Lower leg skin (tissue), 4 donors: Measurements from ENCODE around the gene TUBD1. TPM values are rescaled to one million over a fixed set of nuclear protein-coding genes. Genes with fewer than 3 reads are reported as not detected.

Experiments used
- DNase-seq, 2 donors: peaks; one replicate each; pipeline ENCODE4 v3.0.0-alpha.2; 2019; ENCODE audit warnings: low spot score in 2 of 2
- H3K4me3 ChIP-seq: fragments of 200-600 bp; sonication (generic); 2 replicates; pipeline ENCODE4 v1.5.1; 2017; ENCODE audit warnings: mild to moderate bottlenecking, low read depth; ENCODE audit not compliant: poor library complexity, severe bottlenecking
- POLR2A ChIP-seq, 2 donors: fragments of 450-650 bp; IDR thresholded peaks; one replicate each; pipeline ENCODE4 v1.6.1; 2016 to 2017; ENCODE audit warnings: antibody characterized with exemption in 2 of 2, mild to moderate bottlenecking in 1 of 2, moderate library complexity in 1 of 2
- WGBS, 2 donors: methylation state at CpG; one replicate each; pipeline ENCODE4 v1.1.5; 2018; 5-methylcytosine and 5-hydroxymethylcytosine counted together
- intact Hi-C: fragments of 100-400 bp; cut with DNase I; formaldehyde crosslinking; loops from one replicate; pipeline ENCODE4 v1.15.0; 2023; ENCODE audit warnings: low total_unique reads
- total RNA-seq, 4 donors: library from RNA; depleted of rRNA; stranded (reverse); fragments of >200 nt; gene quantifications; one replicate each; pipeline ENCODE4 v1.1.0, GENCODE V29; 2016
- TF ChIP-seq, protein P1 (sequence below), 3 donors: fragments of 450-650 bp; IDR thresholded peaks; one replicate each; pipeline ENCODE4 v1.5.1; 2016; ENCODE audit warnings: antibody characterized with exemption in 3 of 3, mild to moderate bottlenecking in 3 of 3, moderate library complexity in 2 of 3

Gene TUBD1
- total RNA-seq, 4 donors from 2014 or later, result 8.2 to 22.5 (median 13.2) TPM

DNA sequence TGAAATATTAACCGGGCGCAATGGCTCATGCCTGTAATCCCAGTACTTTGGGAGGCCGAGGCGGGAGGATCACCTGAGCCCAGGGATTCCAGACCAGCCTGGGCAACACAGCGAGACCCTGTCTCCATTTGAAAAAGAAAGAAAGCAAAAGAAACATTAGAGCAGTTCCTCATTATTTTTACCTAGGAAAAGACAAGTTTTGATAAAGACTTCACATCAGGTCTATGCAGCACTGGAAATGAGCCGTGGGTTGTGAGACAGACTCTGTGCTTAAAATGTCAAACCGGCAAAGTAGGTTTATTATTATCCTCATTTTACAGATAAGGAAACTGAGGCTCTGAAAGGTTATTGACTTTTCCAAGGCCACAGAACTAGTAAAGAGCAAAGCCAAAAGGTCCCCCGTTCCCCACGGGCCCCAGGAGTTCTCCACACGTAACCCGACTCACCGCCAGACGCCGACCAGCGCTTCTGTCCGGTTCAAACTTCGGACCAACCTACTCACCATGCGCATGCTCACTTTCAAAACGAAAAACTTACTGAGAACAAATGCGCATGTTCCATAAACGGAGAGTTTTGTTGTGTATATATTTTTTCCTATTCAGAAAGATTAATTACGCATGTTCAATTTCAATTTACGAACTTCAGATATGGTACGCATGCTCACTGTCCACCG, 356 bp downstream of the TUBD1 start:
- no peak for TF ChIP-seq POLR2A (IDR thresholded peaks at IDR 0.05)
- TF ChIP-seq, protein P1, sequence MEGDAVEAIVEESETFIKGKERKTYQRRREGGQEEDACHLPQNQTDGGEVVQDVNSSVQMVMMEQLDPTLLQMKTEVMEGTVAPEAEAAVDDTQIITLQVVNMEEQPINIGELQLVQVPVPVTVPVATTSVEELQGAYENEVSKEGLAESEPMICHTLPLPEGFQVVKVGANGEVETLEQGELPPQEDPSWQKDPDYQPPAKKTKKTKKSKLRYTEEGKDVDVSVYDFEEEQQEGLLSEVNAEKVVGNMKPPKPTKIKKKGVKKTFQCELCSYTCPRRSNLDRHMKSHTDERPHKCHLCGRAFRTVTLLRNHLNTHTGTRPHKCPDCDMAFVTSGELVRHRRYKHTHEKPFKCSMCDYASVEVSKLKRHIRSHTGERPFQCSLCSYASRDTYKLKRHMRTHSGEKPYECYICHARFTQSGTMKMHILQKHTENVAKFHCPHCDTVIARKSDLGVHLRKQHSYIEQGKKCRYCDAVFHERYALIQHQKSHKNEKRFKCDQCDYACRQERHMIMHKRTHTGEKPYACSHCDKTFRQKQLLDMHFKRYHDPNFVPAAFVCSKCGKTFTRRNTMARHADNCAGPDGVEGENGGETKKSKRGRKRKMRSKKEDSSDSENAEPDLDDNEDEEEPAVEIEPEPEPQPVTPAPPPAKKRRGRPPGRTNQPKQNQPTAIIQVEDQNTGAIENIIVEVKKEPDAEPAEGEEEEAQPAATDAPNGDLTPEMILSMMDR (IDR thresholded peaks at IDR 0.05), result no peak
- intact Hi-C loops, result no loop called here
- WGBS, 2 donors, result 7 to 8% methylated on average over 25 of the region's 25 CpGs
- peak overlapping the region; percentile 52 for H3K4me3 ChIP-seq
- peak in 1 of 2 donors; percentile 88 for DNase-seq

DNA sequence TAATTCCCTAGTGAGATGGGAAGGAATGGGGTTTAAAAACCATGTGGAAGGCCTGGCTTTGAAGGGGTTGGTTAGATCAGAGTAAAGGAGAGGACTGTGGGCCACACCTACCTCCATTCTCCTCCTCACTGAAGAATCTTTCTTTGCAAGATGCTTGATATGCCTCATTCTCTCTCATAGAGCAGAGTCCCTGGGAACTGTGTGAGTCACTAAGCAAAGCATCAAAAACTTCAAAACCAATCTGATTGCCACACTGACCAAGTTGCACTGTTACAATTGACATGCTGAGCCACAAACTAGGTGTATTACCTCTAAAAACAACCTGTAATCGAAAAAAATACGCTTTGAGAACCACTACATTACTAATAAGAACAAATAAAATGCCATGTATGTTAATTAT, 2.0 kb downstream of the TUBD1 start:
- 92 to 96% methylated on average over 2 of the region's 2 CpGs for WGBS, 2 donors
- H3K4me3 ChIP-seq, result no peak overlapping the region
- no peak for DNase-seq
- TF ChIP-seq, protein P1 (IDR thresholded peaks at IDR 0.05), result no peak
- TF ChIP-seq POLR2A (IDR thresholded peaks at IDR 0.05), result no peak
- intact Hi-C loops, result no loop called here

DNA sequence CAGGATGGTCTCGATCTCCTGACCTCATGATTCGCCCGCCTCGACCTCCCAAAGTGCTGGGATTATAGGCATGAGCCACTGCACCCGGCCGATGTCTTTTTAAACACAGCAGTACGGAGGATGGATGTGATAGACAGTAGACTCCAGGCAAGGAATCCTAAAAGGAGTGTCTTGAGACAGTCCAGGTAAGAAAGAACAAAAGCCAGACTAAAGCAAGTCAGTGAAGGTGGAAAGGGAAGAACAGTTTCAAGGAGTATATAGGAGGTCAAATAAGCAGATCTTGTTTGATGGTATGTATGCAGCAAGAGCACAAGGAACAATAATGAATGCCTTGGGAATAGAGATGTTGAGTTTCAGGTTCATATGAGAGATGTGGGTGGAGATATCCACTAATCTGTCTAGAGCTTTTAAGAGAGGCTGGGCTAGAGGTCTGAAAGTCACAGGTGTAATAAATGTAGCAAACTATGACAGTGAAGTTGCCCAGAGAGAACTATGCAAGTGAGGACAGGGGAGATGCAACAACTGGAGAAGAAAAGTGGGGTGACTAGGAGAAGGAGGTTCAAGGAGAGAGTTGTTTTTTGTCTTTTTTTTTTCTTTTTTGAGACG, 4.5 kb downstream of the TUBD1 start:
- intact Hi-C loops, result no loop called here
- no peak for DNase-seq
- no peak overlapping the region for H3K4me3 ChIP-seq
- TF ChIP-seq POLR2A (IDR thresholded peaks at IDR 0.05), result no peak
- TF ChIP-seq, protein P1 (IDR thresholded peaks at IDR 0.05), result no peak
- WGBS, 2 donors, result 96 to 97% methylated on average over 8 of the region's 8 CpGs

DNA sequence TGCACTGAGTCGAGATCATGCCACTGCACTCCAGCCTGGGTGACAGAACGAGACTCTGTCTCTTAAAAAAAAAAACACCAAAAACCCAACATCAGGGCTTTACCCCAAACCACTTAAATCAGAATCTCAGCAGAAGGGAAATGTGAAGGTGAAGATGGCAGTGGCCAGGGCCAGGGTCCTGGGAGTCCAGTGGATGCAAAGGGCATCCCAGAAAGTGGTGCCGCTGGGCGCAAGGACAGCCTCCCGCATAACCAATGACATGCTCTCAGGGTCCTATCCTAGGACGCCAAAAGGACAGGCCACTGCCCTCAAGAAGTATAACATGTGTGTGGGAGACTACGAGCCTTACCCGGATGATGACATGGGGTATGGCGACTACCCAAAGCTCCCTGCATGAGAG, 7.9 kb downstream of the TUBD1 start:
- no peak for TF ChIP-seq POLR2A (IDR thresholded peaks at IDR 0.05)
- TF ChIP-seq, protein P1 (IDR thresholded peaks at IDR 0.05), result no peak
- H3K4me3 ChIP-seq, result no peak overlapping the region
- WGBS, 2 donors, result 93 to 95% methylated on average over 9 of the region's 9 CpGs

DNA sequence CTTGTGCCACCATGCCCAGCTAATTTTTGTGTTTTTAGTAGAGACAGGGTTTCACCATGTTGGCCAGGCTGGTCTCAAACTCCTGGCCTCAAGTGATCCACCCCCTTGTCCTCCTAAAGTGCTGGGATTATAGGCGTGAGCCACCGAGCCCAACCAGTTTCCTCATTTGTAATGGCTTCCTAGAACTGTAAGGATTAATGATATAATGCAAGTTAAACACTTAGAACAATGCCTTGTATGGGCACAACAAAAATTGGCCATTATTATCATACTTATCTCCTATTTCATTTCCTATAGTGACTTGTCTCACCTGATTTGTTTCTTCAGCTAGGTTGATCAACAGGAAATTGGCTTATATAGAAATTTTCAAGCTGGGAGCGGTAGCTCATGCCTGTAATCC, 14.1 kb downstream of the TUBD1 start:
- no peak for DNase-seq
- TF ChIP-seq, protein P1 (IDR thresholded peaks at IDR 0.05), result no peak
- no peak for TF ChIP-seq POLR2A (IDR thresholded peaks at IDR 0.05)
- WGBS, 2 donors, result 88 to 96% methylated on average over 3 of the region's 3 CpGs
- no peak overlapping the region for H3K4me3 ChIP-seq
- intact Hi-C loops, result no loop called here

More for the DNA sequence above, 7.9 kb downstream of the TUBD1 start:
- intact Hi-C loops, result no loop called here
- no peak for DNase-seq
